ENCODE results near the gene WHAMM.

- TF ChIP-seq CTCF (IDR thresholded peaks at IDR 0.05) (no peak), POLR2A (IDR thresholded peaks at IDR 0.05) (no peak)
Observed at GRCh38 chr15:82840166-82840565, 30.7 kb downstream of the WHAMM start.
